Measurements from ENCODE around the gene GP2.

DNA sequence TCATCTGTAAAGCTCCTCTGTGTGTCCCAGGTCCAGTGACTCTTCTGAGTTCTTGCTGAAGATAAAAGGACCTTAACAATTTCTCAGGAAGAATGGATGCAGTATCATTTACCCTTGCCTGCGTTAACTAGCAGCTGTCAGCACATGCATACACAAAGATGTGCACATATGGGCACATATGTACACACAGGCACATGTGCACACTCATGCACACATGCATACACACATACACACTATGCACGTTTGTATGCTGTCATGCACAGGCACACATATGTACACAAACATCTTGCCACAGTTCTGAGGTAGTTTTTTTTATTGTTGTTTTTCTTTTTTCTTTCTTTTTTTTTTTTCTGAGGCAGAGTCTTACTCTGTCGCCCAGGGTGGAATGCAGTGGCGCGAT lies 24.9 kb downstream of the GP2 start:
- no peak for TF ChIP-seq CTCF (IDR thresholded peaks at IDR 0.05)
- no peak for TF ChIP-seq POLR2A (IDR thresholded peaks at IDR 0.05)
